HEK293 (cell line): ENCODE measurements around the gene CRB3.

Experiments used
- FEZF1 ChIP-seq: fragments of 450-650 bp; formaldehyde crosslinking; IDR thresholded peaks from 2 replicates; pipeline ENCODE4 v1.5.1; 2016; ENCODE audit warnings: missing biosample characterization, missing genetic modification characterization
- HOXD13 ChIP-seq: sonication (generic); formaldehyde crosslinking; IDR thresholded peaks from 2 replicates; pipeline ENCODE4 v1.8.0; 2022; ENCODE audit warnings: missing genetic modification reagents, borderline replicate concordance
- OSR2 ChIP-seq: fragments of 450-650 bp; formaldehyde crosslinking; IDR thresholded peaks from 2 replicates; pipeline ENCODE4 v1.5.1; 2016; ENCODE audit warnings: missing biosample characterization, missing genetic modification characterization
- RBAK ChIP-seq: fragments of 450-650 bp; formaldehyde crosslinking; IDR thresholded peaks from 2 replicates; pipeline ENCODE4 v1.5.1; 2016; ENCODE audit warnings: missing biosample characterization, missing genetic modification characterization
- SCRT1 ChIP-seq: fragments of 450-650 bp; formaldehyde crosslinking; IDR thresholded peaks from 2 replicates; pipeline ENCODE4 v1.5.1; 2016; ENCODE audit warnings: missing biosample characterization, missing genetic modification characterization, borderline replicate concordance
- ZBTB26 ChIP-seq: fragments of 450-650 bp; formaldehyde crosslinking; optimal IDR thresholded peaks from 2 replicates; pipeline ENCODE3; 2016; ENCODE audit warnings: missing biosample characterization, mild to moderate bottlenecking, missing genetic modification characterization
- ZFP3 ChIP-seq: fragments of 450-650 bp; formaldehyde crosslinking; IDR thresholded peaks from 2 replicates; pipeline ENCODE4 v1.5.1; 2016; ENCODE audit warnings: low read depth, missing biosample characterization, missing genetic modification characterization
- ZNF114 ChIP-seq: fragments of 450-650 bp; formaldehyde crosslinking; IDR thresholded peaks from 2 replicates; pipeline ENCODE4 v1.5.0; 2017; ENCODE audit warnings: missing biosample characterization, missing genetic modification characterization
- ZNF132 ChIP-seq: fragments of 450-650 bp; formaldehyde crosslinking; IDR thresholded peaks from 2 replicates; pipeline ENCODE4 v1.5.1; 2017; ENCODE audit warnings: missing biosample characterization, missing genetic modification characterization, borderline replicate concordance
- ZNF292 ChIP-seq: fragments of 450-650 bp; formaldehyde crosslinking; IDR thresholded peaks from 2 replicates; pipeline ENCODE4 v1.5.1; 2016; ENCODE audit warnings: low read depth, missing biosample characterization, missing genetic modification characterization, borderline replicate concordance
- ZNF324 ChIP-seq: fragments of 450-650 bp; formaldehyde crosslinking; IDR thresholded peaks from 2 replicates; pipeline ENCODE4 v1.5.1; 2016; ENCODE audit warnings: missing biosample characterization, missing genetic modification characterization
- ZNF37A ChIP-seq: fragments of 450-650 bp; IDR thresholded peaks from 2 replicates; pipeline ENCODE4 v1.5.1; 2018; ENCODE audit warnings: missing biosample characterization, missing genetic modification characterization
- ZNF398 ChIP-seq: fragments of 450-650 bp; formaldehyde crosslinking; IDR thresholded peaks from 2 replicates; pipeline ENCODE4 v1.5.1; 2017; ENCODE audit warnings: missing biosample characterization, missing genetic modification characterization
- ZNF426 ChIP-seq: fragments of 450-650 bp; formaldehyde crosslinking; IDR thresholded peaks from 2 replicates; pipeline ENCODE4 v1.5.1; 2017; ENCODE audit warnings: missing biosample characterization, missing genetic modification characterization, mild to moderate bottlenecking, inconsistent platforms, moderate library complexity
- ZNF521 ChIP-seq: fragments of 450-650 bp; formaldehyde crosslinking; IDR thresholded peaks from 2 replicates; pipeline ENCODE4 v1.5.1; 2017; ENCODE audit warnings: missing biosample characterization, mild to moderate bottlenecking, missing genetic modification characterization
- ZNF558 ChIP-seq: fragments of 450-650 bp; formaldehyde crosslinking; IDR thresholded peaks from 2 replicates; pipeline ENCODE4 v1.5.1; 2016; ENCODE audit warnings: missing biosample characterization, missing genetic modification characterization
- ZNF560 ChIP-seq: fragments of 450-650 bp; formaldehyde crosslinking; IDR thresholded peaks from 2 replicates; pipeline ENCODE4 v1.5.1; 2017; ENCODE audit warnings: missing biosample characterization, missing genetic modification characterization, borderline replicate concordance
- ZNF580 ChIP-seq: fragments of 450-650 bp; formaldehyde crosslinking; IDR thresholded peaks from 2 replicates; pipeline ENCODE4 v1.5.1; 2016; ENCODE audit warnings: missing biosample characterization, missing genetic modification characterization
- ZNF600 ChIP-seq: fragments of 450-650 bp; formaldehyde crosslinking; IDR thresholded peaks from 2 replicates; pipeline ENCODE4 v1.5.1; 2016; ENCODE audit warnings: missing biosample characterization, missing genetic modification characterization
- ZNF629 ChIP-seq: fragments of 450-650 bp; formaldehyde crosslinking; IDR thresholded peaks from 2 replicates; pipeline ENCODE4 v1.5.1; 2017; ENCODE audit warnings: missing biosample characterization, missing genetic modification characterization
- ZNF639 ChIP-seq: fragments of 450-650 bp; formaldehyde crosslinking; IDR thresholded peaks from 2 replicates; pipeline ENCODE4 v1.5.1; 2016; ENCODE audit warnings: missing biosample characterization, missing genetic modification characterization
- ZNF658 ChIP-seq: fragments of 450-650 bp; formaldehyde crosslinking; IDR thresholded peaks from 2 replicates; pipeline ENCODE4; 2016; ENCODE audit warnings: missing biosample characterization, missing genetic modification characterization
- ZNF677 ChIP-seq: fragments of 450-650 bp; IDR thresholded peaks from 2 replicates; pipeline ENCODE4 v1.5.0; 2018; ENCODE audit warnings: missing biosample characterization, mild to moderate bottlenecking, missing genetic modification characterization, moderate library complexity
- ZNF76 ChIP-seq: fragments of 450-650 bp; formaldehyde crosslinking; IDR thresholded peaks from 2 replicates; pipeline ENCODE4; 2016; ENCODE audit warnings: low read depth, missing biosample characterization, missing genetic modification characterization, borderline replicate concordance
- ZSCAN16 ChIP-seq: fragments of 450-650 bp; formaldehyde crosslinking; IDR thresholded peaks from 2 replicates; pipeline ENCODE4 v1.5.1; 2016; ENCODE audit warnings: missing biosample characterization, missing genetic modification characterization
- TF ChIP-seq, protein P1 (sequence below): fragments of 450-650 bp; formaldehyde crosslinking; IDR thresholded peaks from 2 replicates; pipeline ENCODE4 v1.5.1; 2016; ENCODE audit warnings: missing biosample characterization, missing genetic modification characterization
- TF ChIP-seq, protein P2 (sequence below): fragments of 450-650 bp; formaldehyde crosslinking; IDR thresholded peaks from 2 replicates; pipeline ENCODE4 v1.5.1; 2016; ENCODE audit warnings: missing biosample characterization, missing genetic modification characterization, low read depth
- TF ChIP-seq, protein P3 (sequence below): fragments of 450-650 bp; formaldehyde crosslinking; IDR thresholded peaks from 2 replicates; pipeline ENCODE4 v1.5.1; 2016; ENCODE audit warnings: missing biosample characterization, missing genetic modification characterization

The CRB3 gene

GRCh38 chr19:6457958-6458694 lies 5.9 kb upstream of the CRB3 start (continued):
- TF ChIP-seq, protein P1, sequence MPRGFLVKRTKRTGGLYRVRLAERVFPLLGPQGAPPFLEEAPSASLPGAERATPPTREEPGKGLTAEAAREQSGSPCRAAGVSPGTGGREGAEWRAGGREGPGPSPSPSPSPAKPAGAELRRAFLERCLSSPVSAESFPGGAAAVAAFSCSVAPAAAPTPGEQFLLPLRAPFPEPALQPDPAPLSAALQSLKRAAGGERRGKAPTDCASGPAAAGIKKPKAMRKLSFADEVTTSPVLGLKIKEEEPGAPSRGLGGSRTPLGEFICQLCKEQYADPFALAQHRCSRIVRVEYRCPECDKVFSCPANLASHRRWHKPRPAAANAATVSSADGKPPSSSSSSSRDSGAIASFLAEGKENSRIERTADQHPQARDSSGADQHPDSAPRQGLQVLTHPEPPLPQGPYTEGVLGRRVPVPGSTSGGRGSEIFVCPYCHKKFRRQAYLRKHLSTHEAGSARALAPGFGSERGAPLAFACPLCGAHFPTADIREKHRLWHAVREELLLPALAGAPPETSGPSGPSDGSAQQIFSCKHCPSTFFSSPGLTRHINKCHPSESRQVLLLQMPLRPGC (tag by site-specific recombination) = no peak
- TF ChIP-seq ZNF114 (tag by site-specific recombination) = no peak
- TF ChIP-seq ZBTB26 = no peak
- no peak for TF ChIP-seq ZNF521 (tag by site-specific recombination)
- peak; percentile 86 for TF ChIP-seq ZNF600 (tag by site-specific recombination)
- TF ChIP-seq HOXD13 (CRISPR knock-in tag) = no peak
- TF ChIP-seq ZNF560 (tag by site-specific recombination) = no peak
- TF ChIP-seq, protein P2, sequence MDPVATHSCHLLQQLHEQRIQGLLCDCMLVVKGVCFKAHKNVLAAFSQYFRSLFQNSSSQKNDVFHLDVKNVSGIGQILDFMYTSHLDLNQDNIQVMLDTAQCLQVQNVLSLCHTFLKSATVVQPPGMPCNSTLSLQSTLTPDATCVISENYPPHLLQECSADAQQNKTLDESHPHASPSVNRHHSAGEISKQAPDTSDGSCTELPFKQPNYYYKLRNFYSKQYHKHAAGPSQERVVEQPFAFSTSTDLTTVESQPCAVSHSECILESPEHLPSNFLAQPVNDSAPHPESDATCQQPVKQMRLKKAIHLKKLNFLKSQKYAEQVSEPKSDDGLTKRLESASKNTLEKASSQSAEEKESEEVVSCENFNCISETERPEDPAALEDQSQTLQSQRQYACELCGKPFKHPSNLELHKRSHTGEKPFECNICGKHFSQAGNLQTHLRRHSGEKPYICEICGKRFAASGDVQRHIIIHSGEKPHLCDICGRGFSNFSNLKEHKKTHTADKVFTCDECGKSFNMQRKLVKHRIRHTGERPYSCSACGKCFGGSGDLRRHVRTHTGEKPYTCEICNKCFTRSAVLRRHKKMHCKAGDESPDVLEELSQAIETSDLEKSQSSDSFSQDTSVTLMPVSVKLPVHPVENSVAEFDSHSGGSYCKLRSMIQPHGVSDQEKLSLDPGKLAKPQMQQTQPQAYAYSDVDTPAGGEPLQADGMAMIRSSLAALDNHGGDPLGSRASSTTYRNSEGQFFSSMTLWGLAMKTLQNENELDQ (tag by site-specific recombination) = no peak
- no peak for TF ChIP-seq RBAK (tag by site-specific recombination)
- TF ChIP-seq, protein P3, sequence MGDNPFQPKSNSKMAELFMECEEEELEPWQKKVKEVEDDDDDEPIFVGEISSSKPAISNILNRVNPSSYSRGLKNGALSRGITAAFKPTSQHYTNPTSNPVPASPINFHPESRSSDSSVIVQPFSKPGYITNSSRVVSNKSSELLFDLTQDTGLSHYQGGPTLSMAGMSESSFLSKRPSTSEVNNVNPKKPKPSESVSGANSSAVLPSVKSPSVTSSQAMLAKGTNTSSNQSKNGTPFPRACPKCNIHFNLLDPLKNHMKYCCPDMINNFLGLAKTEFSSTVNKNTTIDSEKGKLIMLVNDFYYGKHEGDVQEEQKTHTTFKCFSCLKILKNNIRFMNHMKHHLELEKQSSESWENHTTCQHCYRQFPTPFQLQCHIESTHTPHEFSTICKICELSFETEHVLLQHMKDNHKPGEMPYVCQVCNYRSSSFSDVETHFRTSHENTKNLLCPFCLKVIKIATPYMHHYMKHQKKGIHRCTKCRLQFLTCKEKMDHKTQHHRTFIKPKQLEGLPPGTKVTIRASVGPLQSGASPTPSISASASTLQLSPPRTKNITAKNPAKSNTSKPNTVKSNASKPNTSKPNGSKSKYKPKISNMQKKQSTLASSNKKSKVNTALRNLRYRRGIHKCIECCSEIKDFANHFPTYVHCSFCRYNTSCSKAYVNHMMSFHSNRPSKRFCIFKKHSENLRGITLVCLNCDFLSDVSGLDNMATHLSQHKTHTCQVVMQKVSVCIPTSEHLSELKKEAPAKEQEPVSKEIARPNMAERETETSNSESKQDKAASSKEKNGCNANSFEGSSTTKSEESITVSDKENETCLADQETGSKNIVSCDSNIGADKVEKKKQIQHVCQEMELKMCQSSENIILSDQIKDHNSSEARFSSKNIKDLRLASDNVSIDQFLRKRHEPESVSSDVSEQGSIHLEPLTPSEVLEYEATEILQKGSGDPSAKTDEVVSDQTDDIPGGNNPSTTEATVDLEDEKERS (tag by site-specific recombination) = no peak
- TF ChIP-seq ZFP3 (tag by site-specific recombination) = no peak
- no peak for TF ChIP-seq ZNF426 (tag by site-specific recombination)
- no peak for TF ChIP-seq FEZF1
- peak; percentile 25; the same call in 1 of the 2 replicates for TF ChIP-seq ZNF558 (tag by site-specific recombination)
- no peak for TF ChIP-seq ZNF580
- TF ChIP-seq OSR2 (tag by site-specific recombination) = no peak
- TF ChIP-seq ZNF398 (tag by site-specific recombination) = no peak
- 0 out of 2 replicates have a peak, but pooled peaks have one; percentile 29 for TF ChIP-seq ZNF629 (tag by site-specific recombination)
- no peak for TF ChIP-seq ZNF658
- no peak for TF ChIP-seq ZNF292 (tag by site-specific recombination)
- TF ChIP-seq ZNF639 = no peak
- no peak for TF ChIP-seq SCRT1
- TF ChIP-seq ZSCAN16 (tag by site-specific recombination) = no peak
- TF ChIP-seq ZNF324 (tag by site-specific recombination) = no peak
- TF ChIP-seq ZNF132 (tag by site-specific recombination) = no peak
- TF ChIP-seq ZNF76 (tag by site-specific recombination) = no peak
- no peak for TF ChIP-seq ZNF677
- TF ChIP-seq ZNF37A (tag by site-specific recombination) = no peak
